Stimulated activated CD4-positive, alpha-beta T cell treated with anti-CD3 and anti-CD28 coated beads, Interleukin-4, amount 100 ng/mL, for 48 hours (primary cell): ENCODE results near the gene XK.
"Not testable (repeated sequence)": the region's sequence is repeated elsewhere in the genome, so short reads cannot be mapped to it uniquely, and the experiment has no call there.

Experiments
- DNase-seq, 2 donors: peaks; one replicate each; pipeline ENCODE4 v3.0.0-alpha.2; 2020; ENCODE audit warnings: low read depth in 2 of 2

XK gene, protein sequence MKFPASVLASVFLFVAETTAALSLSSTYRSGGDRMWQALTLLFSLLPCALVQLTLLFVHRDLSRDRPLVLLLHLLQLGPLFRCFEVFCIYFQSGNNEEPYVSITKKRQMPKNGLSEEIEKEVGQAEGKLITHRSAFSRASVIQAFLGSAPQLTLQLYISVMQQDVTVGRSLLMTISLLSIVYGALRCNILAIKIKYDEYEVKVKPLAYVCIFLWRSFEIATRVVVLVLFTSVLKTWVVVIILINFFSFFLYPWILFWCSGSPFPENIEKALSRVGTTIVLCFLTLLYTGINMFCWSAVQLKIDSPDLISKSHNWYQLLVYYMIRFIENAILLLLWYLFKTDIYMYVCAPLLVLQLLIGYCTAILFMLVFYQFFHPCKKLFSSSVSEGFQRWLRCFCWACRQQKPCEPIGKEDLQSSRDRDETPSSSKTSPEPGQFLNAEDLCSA

DNA sequence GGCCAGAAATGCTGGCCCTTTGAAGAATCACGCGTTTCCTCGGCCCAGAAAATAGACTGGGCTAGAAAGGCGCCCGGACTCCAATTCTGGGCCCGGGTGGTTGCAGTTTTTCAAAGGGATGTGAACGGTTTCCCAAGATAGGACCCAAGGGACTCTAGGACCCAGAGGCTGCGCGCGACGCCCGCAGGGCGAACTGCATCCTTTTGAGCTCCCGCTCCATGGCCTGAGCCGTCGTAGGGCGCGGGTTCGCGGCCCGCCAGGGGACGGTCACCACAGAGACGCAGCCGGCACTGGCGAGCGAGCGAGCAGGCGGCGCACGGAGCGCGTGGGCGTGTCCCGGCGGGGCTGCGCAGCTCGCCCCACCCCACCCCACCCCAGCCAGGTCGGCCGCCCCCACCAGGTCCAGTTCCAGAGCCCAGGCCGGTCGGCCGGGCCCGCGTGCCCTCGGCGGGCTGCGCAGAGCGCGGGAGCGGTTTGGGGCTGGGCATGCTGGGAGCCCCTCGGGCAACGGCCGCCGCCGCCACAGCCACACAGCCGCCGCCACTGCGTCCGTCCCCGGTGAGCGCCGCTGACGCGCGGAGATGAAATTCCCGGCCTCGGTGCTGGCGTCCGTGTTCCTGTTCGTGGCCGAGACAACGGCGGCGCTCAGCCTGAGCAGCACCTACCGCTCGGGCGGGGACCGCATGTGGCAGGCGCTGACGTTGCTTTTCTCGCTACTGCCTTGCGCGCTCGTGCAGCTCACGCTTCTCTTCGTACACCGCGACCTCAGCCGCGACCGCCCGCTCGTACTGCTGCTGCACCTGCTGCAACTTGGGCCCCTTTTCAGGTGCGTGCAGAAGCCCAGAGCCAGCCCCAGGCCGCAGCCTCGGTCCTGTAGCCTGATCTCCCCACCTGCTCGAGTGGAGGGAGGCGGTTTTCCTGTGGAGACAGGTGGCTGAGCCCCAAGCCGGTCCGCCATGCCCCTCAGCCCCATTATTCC is at the start of gene XK:
Gene XK (plus strand): TSS at position 411 of the 979 bp plus-strand sequence. CDS start 171 bp downstream, at position 582.
- DNase-seq: peak; percentile 14 to 30

DNA sequence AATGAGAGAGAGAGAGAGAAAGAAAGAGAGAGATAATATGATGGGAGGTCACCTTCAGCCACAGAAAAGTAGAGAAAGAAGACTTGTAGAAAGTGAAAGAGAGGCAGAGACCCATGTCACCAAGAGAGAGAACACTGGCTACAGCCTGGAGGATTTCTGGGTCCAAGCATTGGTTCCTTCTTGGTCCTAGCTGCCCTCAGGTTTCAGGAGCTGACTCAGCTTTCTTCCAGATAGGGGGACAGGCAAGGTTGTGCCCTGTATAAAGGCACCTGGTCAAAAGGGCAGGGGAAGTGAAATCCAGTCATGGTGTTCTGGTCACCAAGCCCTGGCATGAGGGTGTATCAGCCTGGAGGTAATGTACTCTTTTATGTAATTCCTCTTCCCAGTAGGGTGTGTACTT is 47.5 kb upstream of the XK start:
- DNase-seq: no peak

DNA sequence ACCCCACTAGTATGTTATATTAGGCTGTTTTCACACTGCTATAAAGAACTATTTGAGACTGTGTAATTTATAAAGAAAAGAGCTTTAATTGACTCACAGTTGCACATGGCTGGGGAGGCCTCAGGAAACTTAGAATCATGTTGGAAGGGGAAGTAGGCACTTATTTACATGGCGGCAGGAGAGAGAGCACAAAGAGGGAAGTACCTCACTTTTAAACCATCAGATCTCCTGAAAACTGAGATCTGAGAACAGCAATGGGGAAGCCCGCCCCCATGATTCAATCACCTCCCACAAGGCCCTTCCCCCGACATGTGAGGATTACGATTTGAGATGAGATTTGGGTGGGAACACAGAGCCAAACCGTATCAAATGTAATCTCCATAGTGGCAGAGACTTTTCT is 45.4 kb upstream of the XK start:
- DNase-seq: no peak

DNA sequence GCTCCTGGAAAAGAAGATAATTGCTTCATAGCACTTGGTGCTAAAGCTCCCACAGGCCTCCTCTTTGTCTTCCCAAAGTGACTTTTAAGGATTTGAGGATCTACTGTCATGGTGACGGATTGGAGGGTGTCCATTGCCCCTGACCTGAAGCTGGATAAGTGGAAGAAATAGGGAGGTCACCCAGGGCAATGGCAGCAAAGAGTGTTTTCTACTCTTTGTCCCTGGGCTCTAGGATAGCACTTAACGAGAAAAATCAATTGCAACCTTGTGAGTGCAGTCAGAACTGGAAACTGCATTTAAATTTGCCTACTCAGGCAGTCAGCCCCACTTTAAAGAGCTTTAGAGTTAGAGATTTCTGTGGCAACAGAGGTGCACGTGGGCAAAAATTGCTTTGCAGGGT is 43.7 kb upstream of the XK start:
- DNase-seq: no peak

DNA sequence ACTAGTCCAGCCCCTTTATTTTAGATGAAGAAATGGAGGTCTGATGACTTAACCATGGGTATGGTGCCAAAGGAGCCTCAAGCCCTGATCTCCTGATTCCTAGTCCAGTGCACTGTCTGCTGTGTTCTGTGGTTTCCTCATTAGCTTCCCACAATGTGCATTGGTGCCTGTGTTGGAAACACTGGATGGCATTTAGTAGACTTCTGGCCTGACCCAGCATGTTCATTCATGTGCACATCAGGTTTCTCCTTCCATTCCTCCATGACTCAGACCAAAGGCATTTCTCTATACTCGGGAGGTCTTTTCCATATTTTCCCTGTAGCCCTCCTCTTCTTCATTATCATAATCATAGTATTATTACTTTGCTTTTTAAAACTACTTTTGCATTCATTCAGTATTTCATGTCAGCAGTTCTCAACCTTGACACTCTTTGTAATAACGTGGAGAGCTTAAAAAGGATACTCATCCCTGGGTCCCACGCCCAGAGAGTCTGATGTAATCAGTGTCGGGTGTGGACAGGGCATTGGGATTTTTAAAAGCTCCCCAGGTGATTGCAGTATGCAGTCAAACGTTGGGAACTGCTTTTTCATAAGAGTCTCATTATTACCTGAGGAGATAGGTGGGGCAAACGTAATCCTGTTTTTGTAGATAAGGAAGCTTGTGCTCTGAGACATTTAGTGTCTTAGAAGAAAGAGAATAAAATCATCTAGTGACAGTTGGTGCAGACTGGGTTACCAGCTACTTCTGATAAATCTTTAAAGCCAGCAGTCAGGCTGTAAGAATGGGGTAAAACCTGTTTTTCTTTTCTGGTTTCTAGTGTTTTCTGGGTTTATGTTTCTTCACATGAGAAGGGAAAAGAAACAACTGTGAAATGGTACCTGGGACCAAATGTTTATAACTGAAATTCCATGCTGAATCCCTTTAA is 40.9 kb upstream of the XK start:
- no peak for DNase-seq

DNA sequence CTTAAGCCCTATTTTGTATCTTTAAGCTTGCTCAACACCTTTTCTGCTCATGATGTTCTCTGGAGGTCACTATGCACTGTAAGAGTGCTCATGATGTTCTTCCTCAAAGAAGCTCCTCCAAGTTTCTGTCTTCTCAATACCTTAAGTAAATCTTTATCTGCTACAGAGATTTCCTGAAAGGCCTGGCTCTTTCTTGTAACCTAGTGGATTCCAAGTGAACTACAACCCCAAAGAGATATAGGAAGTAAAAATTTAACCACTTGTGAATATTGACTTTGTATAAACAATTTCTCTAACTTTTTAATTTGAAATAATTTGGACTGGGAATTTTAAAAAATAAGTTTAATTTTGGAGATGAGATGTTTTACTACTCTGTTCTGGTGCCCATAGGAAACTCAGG is 39.3 kb upstream of the XK start:
- DNase-seq: no peak

DNA sequence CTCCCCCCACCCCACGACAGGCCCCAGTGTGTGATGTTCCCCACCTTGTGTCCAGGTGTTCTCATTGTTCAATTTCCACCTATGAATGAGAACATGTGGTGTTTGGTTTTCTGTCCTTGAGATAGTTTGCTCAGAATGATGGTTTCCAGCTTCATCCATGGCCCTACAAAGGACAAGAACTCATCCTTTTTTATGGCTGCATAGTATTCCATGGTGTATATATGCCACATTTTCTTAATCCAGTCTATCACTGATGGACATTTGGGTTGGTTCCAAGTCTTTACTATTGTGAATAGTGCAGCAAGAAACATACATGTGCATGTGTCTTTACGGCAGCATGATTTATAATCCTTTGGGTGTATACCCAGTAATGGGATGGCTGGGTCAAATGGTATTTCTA is 34.7 kb upstream of the XK start:
- DNase-seq: not testable (repeated sequence)

DNA sequence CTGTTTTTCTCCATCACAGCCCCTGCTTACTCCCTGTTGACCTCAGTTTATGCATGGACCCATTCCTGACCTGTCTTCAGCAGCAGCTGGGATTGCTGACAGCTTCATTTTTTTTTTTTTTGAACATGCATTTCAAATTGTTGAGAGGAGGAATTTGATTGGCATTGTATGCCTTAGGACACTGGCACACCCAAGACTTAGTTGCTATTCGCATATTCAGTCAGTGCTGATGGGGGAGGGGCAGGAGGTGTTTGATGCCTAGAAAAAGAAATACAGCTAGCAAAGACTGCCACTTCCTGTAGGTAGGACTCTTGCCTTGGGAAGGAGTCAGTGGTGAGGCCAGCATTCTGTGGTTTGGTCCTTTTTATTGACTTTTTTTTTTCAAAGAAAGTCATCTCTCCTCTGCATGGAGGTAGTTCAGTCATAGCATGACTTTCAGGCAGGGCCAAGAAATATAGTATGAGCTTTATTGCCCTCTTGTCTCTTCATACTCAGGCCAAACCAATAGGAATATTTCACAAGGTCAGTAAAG is 33.6 kb upstream of the XK start:
- DNase-seq: no peak

DNA sequence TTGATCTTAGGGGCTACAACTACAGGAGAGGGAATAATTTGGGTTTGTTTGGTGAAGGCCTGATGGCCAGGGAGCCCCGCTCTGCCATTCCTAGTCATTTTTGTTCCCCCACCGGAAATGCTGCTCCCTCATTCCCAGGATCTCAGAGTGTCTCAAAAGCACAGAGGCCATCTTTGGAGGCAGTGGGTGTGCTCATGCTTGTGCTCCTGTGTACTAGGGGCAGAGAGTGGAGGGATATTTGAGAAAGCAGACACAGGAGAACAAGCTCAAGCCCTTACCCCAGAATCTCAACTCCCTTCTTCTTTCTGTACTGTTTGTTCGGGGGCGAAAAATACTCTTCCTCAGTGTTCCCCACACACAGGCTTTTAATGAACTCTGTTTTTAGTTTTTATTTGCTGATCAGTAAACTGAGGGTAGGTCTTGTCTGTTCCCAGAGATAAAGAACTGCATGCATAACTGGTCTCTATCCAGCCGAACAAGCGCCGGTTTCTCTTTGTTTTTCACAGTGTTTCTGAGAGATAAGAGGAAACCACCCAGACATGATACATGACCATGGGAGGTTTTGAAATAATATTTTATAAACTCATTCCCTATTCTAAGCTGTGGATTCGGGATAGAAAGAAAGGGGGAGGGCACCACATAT is 32.9 kb upstream of the XK start:
- DNase-seq: no peak

DNA sequence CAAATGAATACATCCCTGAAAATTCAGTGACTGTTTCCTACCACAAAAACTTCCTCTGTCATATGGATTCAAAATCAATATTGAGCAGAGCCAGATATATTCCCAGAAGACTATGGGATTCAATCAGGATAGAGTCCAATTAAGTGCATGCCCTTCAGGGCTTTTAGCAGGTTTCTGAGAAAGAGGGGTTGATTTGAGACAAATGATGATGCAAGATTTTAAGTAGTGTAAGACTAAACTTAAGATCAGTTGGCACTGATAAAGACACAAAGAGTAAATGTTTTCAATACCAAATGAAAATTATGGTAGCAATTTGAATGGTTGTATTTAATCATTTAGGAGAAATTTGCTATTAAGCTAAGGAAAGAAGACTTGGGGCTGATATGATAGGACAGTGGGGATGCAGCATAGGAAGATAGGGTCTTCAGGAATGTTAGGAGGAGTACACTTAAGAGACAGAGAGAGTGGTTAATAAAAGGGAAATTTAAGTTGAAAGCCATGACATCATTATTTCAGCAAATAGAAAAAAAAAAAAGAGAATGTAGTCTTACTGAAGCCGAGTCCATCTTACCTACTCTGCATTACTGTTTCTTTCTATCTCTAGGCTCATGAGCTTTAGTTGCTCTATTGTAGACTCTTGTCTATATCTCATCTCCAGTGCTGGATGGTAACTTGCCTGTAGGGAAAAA is 32.0 kb upstream of the XK start:
- no peak for DNase-seq

DNA sequence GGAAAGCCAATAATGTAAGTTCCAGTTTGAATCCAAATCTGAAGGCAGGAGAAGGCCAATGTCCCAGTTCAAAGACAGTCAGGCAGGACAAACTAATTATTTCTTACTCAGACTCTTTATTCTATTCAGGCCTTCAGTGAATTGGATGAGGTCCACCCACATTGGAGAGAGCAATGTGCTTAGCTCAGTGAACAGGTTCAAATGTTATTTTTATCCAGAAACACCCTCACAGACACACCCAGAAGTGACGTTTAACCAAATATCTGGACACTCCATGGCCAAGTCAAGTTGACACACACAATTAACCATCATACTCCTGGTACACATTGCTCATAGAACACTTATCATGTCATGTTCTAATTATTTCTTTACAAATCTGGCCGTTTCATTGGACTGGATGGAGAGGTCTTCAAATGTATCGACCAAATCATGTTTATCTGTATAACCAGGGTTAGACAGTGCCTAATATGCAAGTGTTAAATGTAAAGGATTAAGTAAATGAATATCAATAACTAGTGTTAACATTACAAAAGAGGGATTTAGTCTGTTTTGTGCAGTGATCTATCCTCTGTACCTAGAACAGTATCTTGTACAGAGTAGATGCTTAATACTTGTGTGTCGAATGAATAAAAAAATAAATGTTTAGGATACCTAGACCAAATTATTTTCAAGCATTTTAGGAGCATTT is 27.1 kb upstream of the XK start:
- DNase-seq: no peak

DNA sequence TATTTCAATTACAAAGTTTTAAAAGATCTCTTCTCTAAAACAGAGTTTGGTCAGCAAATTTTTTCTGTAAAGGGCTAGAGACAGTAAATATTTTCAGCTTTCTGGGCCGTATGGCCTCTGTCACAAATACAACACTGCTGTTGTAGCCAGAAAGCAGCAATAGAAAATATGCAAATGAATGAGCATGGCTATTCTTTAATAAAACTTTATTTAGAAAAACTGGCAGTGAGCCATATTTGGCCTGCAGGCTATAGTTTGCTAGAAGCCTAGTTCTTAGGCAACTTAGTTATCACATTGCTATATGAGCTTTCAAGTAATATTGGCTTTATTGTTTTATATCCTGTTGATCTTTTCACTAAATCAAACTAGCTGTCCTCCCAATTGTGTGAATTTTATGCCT is 26.5 kb upstream of the XK start:
- no peak for DNase-seq

DNA sequence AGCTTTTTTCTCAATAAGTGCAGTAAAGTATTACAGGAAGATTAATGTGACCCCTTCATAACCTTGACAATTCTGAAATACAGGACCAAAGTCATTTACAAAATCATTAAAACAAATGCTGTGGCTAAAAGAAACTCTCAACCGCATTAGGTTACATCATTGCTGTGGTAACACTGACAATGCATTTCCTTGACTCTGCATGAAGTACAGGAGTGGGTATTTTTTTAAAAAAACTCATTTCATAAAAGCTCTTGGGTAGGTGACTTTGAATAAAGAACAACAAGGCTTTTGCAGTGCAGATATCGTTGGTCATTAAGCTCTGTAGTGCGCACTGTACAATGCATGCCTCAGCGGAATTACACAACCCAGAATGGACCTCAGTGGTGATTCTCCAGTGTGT is 23.4 kb upstream of the XK start:
- no peak for DNase-seq

DNA sequence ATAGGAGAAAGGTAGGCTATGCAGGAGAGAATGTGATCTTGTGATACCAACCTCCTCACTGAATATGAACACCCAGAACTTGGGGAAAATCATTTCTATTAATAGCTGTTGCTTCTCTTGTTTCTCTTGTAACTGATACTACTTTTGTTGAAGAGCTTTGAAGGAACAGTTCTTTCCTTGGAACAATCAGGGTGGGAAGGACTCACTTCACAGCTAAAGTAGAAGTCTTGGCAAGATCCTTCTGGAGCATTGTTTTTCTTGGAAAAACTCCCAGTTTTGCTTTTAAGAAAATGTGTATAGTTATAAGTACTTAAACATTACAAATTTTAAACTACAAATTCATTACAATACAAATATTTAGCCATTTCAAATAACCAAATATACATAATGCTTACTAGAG is 19.1 kb upstream of the XK start:
- DNase-seq: no peak

DNA sequence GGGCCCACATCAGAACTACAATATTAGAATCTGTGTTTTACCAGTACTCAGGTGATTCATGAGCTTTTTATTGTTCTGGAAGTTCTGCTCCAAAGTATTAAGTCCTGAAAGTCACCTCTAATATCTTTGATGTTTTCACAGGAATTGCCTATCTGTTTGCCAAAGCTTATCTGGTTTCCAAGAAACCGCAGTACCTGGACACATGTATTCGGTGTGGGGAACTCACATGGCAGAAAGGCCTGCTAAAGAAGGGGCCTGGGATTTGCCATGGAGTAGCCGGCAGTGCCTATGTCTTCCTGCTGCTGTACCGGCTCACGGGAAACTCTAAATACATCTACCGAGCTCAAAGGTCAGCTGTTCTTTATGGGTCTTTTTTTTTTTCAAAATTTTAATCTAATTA is 18.4 kb upstream of the XK start:
- no peak for DNase-seq

DNA sequence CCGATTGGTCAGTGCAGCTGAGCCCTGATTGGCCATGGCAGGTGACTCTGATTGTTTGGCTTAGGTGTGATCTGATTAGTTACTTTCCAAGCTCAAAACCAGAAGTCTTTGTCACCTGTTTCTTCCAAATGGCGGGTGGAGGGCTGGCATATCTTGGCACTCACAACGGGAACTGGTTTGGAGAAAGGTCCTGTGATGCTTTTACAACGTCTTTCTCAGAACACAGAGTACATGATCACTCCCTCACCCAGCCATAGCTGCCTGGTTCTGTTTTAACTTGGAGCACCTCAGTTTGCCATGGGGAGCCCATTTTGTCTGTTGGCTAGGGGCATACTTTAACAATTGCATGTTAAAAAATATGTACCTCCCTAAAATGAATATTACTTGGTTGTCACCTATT is 13.0 kb upstream of the XK start:
- DNase-seq: no peak

DNA sequence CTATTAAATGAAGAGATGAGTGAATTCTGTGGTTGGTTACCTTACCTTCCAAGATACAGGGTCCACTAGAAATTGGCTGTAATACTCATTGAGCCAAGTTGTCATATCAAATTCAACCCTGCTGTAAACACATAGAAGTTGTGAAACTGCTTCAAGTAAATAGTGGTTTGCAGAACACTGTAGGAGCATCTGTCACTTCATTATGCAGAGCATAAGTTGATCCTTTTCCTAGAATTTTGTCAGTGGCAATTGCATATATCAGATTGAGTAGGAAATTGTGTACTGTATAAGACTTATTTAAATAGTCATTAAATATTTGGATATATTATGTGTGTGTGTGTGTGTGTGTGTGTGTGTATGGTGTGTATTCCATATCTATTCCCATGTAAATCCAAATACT is 8.8 kb upstream of the XK start:
- DNase-seq: no peak

DNA sequence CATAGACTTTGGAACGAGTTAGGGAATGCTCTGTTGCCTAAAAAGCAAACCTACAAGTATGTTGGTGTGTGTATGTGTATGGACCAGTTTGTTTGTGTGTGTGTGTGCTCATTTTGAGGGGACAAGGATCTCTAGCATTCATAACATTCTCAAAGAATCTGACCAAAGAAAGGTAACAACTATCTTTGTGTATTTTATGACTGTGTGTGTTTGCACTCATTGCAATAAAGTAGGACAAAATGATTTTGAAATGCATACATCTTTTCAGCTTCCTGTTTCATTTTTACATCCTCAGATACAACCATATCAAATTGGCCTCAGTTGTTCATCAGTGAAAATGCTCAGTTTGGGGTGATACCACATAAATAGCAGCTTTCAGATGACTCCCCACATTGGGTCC is 8.3 kb upstream of the XK start:
- DNase-seq: no peak

DNA sequence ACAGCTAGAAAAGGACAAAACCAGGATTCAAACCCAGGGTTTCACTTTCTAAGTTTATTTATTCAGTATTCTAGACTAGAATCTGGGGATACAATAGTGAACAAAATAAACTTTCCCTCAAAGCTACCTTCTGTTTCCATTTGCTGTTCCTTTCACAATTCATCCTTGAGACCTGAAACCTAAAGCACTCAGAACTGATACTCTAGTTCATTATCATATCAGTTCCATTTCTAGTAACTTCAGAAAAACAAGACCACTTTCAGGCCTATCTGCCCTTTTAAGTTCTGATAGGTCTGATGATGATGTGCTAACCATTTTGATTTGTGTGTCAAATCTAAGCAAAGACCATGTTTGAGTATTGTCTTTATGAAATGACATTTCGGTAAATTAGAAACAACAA is 7.8 kb upstream of the XK start:
- DNase-seq: no peak

DNA sequence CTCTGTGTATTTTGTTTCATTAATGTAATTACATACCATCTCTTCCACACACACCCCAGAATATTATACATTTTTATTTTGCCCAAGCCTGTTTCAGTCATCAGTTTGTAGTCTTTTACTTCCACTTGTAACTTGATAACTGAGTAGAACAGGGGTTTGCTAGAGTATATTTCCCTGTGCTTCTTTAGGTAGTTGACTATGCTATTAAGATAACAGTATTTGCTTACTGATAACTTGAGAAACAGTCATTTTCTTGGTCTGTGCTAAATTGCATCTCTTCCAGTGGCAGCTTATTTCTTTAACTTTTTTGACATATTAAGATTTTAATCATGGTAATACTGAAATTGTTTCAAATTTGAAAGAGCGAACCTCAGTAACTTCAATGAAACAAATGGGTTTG is 7.0 kb upstream of the XK start:
- DNase-seq: no peak
